ENCODE data around the gene MMP27. TPM values are rescaled to one million over a fixed set of nuclear protein-coding genes. Genes with fewer than 3 reads are reported as not detected.

The MMP27 gene
- polyA plus RNA-seq, 1 donor from 2014 or later = not detected

DNA sequence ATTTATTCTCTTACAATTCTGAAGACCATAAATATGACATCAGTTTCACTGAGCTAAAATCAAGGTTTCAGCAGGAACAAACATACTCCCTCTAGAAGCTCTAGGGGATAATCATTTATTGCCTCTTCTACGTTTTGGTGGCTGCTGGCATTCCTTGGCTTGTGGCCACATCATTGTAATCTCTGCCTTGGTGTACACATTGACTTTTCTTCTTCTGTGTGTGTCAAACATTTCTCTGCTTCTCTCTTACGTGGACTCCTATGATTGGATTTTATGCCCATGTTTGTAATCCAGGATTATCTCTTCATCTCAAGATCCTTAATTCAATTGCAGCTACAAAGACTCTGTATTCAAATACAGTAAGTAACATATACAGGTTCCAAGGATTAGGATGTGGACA, 50.0 kb downstream of the MMP27 start:
- Histone ChIP-seq H3F3A (ENCODE audit: insufficient read depth, low read length, poor library complexity, severe bottlenecking) (no peaks in the 10 kb centered on the region), H3K36me3 (ENCODE audit: insufficient read depth, low read length) (no peaks in the 10 kb centered on the region), H3K27me3 (ENCODE audit: insufficient read depth, low read depth, low read length) (no peaks in the 10 kb centered on the region), H4K20me1 (ENCODE audit: insufficient read depth) (no peaks in the 10 kb centered on the region), H3K9me2 (ENCODE audit: insufficient read depth, low read length) (no peaks in the 10 kb centered on the region), H3K9ac (ENCODE audit: low read length) (no peak overlapping the region), H3K79me2 (replicated peaks; ENCODE audit: insufficient read depth, low read length) (no peaks in the 10 kb centered on the region), H3K4me3 (ENCODE audit: low read length) (no peak overlapping the region), H3K27ac (ENCODE audit: low read length) (no peak overlapping the region), H3K9me3 (ENCODE audit: low read length) (peaks cover 7% of the 10 kb centered on the region), H2AFZ (ENCODE audit: low read depth, low read length) (no peak overlapping the region), H3K4me2 (ENCODE audit: low read length) (no peak overlapping the region)
- TF ChIP-seq MXI1 (conservative IDR thresholded peaks at IDR 0.05; ENCODE audit: poor library complexity, severe bottlenecking) (no peak), TAF1 (IDR thresholded peaks at IDR 0.05; ENCODE audit: low read depth) (no peak), EZH2 (IDR thresholded peaks at IDR 0.05; ENCODE audit: borderline replicate concordance, insufficient read depth, low read length, poor library complexity, severe bottlenecking) (no peak), EP300 (conservative IDR thresholded peaks at IDR 0.05; ENCODE audit: poor library complexity, severe bottlenecking) (no peak), RAD21 (conservative IDR thresholded peaks at IDR 0.05) (no peak), SMC3 (conservative IDR thresholded peaks at IDR 0.05; ENCODE audit: poor library complexity) (no peak), POLR2AphosphoS5 (IDR thresholded peaks at IDR 0.05) (no peak)
- TF ChIP-seq, protein P1, sequence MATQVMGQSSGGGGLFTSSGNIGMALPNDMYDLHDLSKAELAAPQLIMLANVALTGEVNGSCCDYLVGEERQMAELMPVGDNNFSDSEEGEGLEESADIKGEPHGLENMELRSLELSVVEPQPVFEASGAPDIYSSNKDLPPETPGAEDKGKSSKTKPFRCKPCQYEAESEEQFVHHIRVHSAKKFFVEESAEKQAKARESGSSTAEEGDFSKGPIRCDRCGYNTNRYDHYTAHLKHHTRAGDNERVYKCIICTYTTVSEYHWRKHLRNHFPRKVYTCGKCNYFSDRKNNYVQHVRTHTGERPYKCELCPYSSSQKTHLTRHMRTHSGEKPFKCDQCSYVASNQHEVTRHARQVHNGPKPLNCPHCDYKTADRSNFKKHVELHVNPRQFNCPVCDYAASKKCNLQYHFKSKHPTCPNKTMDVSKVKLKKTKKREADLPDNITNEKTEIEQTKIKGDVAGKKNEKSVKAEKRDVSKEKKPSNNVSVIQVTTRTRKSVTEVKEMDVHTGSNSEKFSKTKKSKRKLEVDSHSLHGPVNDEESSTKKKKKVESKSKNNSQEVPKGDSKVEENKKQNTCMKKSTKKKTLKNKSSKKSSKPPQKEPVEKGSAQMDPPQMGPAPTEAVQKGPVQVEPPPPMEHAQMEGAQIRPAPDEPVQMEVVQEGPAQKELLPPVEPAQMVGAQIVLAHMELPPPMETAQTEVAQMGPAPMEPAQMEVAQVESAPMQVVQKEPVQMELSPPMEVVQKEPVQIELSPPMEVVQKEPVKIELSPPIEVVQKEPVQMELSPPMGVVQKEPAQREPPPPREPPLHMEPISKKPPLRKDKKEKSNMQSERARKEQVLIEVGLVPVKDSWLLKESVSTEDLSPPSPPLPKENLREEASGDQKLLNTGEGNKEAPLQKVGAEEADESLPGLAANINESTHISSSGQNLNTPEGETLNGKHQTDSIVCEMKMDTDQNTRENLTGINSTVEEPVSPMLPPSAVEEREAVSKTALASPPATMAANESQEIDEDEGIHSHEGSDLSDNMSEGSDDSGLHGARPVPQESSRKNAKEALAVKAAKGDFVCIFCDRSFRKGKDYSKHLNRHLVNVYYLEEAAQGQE (IDR thresholded peaks at IDR 0.05; ENCODE audit: borderline replicate concordance) = no peak

DNA sequence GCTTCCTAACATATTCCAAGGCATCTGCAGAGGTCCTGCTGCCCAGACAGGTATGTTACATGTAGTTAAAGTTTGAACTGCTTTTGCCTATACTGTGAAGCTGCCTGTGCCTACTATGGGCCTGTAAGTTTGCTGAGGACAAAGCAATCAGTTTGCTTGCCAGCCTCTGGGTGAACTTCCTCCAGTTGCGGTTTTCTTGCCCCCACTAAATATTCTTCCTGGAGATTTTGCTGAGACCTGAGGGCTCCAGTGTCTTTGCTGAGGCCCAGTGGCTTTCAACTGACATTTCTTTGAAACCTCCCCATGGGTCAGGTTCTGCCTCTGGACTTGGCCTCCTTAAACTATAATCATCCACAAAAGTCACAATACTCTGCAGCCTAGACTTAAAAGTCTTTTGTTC, 50.8 kb downstream of the MMP27 start:
- Histone ChIP-seq H2AFZ (ENCODE audit: low read depth, low read length) (no peak overlapping the region), H3K27me3 (ENCODE audit: insufficient read depth, low read depth, low read length) (no peaks in the 10 kb centered on the region), H4K20me1 (ENCODE audit: insufficient read depth) (no peaks in the 10 kb centered on the region), H3K9me2 (ENCODE audit: insufficient read depth, low read length) (no peaks in the 10 kb centered on the region), H3K9ac (ENCODE audit: low read length) (no peak overlapping the region), H3K27ac (ENCODE audit: low read length) (no peak overlapping the region), H3K4me3 (ENCODE audit: low read length) (no peak overlapping the region), H3K9me3 (ENCODE audit: low read length) (peaks cover 7% of the 10 kb centered on the region), H3K4me2 (ENCODE audit: low read length) (no peak overlapping the region), H3F3A (ENCODE audit: insufficient read depth, low read length, poor library complexity, severe bottlenecking) (no peaks in the 10 kb centered on the region), H3K36me3 (ENCODE audit: insufficient read depth, low read length) (no peaks in the 10 kb centered on the region), H3K79me2 (replicated peaks; ENCODE audit: insufficient read depth, low read length) (no peaks in the 10 kb centered on the region)
- TF ChIP-seq CTCF (IDR thresholded peaks at IDR 0.05; ENCODE audit: poor library complexity, severe bottlenecking) (no peak), RAD21 (conservative IDR thresholded peaks at IDR 0.05) (no peak), MXI1 (conservative IDR thresholded peaks at IDR 0.05; ENCODE audit: poor library complexity, severe bottlenecking) (no peak)
